Naive thymus-derived CD4-positive, alpha-beta T cell (primary cell): ENCODE measurements around the gene FOXA3. TPM values are rescaled to one million over a fixed set of nuclear protein-coding genes. Genes with fewer than 3 reads are reported as not detected.

Experiments
- ATAC-seq: fragments of 150-1000 bp; cut with Tn5 transposase; 2 replicates; pipeline ENCODE4 v1.10.0; 2021; ENCODE audit warnings: mild to moderate bottlenecking, moderate library complexity
- CTCF ChIA-PET: fragments of 350-600 bp; sonication (Branson Sonifier 250); formaldehyde crosslinking; loops from one replicate; lab custom pipeline; 2021; ENCODE audit warnings: antibody characterized with exemption; lab: Charles Lee
- POLR2A ChIA-PET: fragments of 350-600 bp; sonication (Branson Sonifier 250); formaldehyde crosslinking; loops from one replicate; lab custom pipeline; 2021; ENCODE audit warnings: antibody characterized with exemption, inconsistent platforms; lab: Charles Lee
- DNase-seq, 9 donors: peaks; one replicate each; pipeline versions ENCODE4 v3.0.0 to v3.0.0-alpha.2; 2020 to 2022; ENCODE audit warnings: mixed read lengths in 1 of 9
- H3K27ac ChIP-seq: one replicate; pipeline ENCODE4 v1.7.0; 2013; ENCODE audit warnings: mild to moderate bottlenecking, low read depth, low read length, moderate library complexity
- H3K27me3 ChIP-seq, 2 donors: one replicate each; pipeline ENCODE4 v1.7.0; 2013; ENCODE audit warnings: low read length in 2 of 2, mild to moderate bottlenecking in 2 of 2, moderate library complexity in 2 of 2; ENCODE audit not compliant: control insufficient read depth in 2 of 2, insufficient read depth in 2 of 2
- H3K36me3 ChIP-seq, 3 experiments: 1 replicate in 2 of 3; 2 replicates in 1 of 3; pipeline ENCODE4 v1.7.0; 2013; ENCODE audit warnings: low read length in 3 of 3, mild to moderate bottlenecking in 3 of 3, moderate library complexity in 1 of 3; ENCODE audit not compliant: insufficient read depth in 3 of 3, control insufficient read depth in 2 of 3
- H3K4me1 ChIP-seq, 2 donors: one replicate each; pipeline ENCODE4 v1.7.0; 2013; ENCODE audit warnings: low read length in 2 of 2, mild to moderate bottlenecking in 2 of 2, moderate library complexity in 1 of 2; ENCODE audit not compliant: control insufficient read depth in 2 of 2, insufficient read depth in 2 of 2
- H3K4me3 ChIP-seq: 2 replicates; pipeline ENCODE4 v1.7.0; 2013; ENCODE audit warnings: mild to moderate bottlenecking, low read length
- H3K9me3 ChIP-seq, 3 experiments: 1 replicate in 2 of 3; 2 replicates in 1 of 3; pipeline ENCODE4 v1.7.0; 2013; ENCODE audit warnings: low read length in 3 of 3; ENCODE audit not compliant: control insufficient read depth in 2 of 3
- H3K27ac Mint-ChIP-seq, 9 donors: one replicate each; pipeline ENCODE4 v1.8.0; 2020 to 2022; ENCODE audit warnings: mixed read lengths in 9 of 9, mild to moderate bottlenecking in 8 of 9, moderate library complexity in 5 of 9, inconsistent platforms in 2 of 9
- H3K27me3 Mint-ChIP-seq, 5 donors: one replicate each; pipeline ENCODE4 v1.8.0; 2021 to 2022; ENCODE audit warnings: mixed read lengths in 5 of 5, mild to moderate bottlenecking in 1 of 5
- H3K36me3 Mint-ChIP-seq, 5 donors: one replicate each; pipeline ENCODE4 v1.8.0; 2020 to 2022; ENCODE audit warnings: mixed read lengths in 5 of 5, mild to moderate bottlenecking in 3 of 5, inconsistent platforms in 1 of 5
- H3K4me1 Mint-ChIP-seq, 7 donors: one replicate each; pipeline ENCODE4 v1.8.0; 2020 to 2022; ENCODE audit warnings: mixed read lengths in 7 of 7, mild to moderate bottlenecking in 3 of 7, inconsistent platforms in 1 of 7
- H3K4me3 Mint-ChIP-seq, 10 donors: one replicate each; pipeline ENCODE4 v1.8.0; 2020 to 2022; ENCODE audit warnings: mild to moderate bottlenecking in 10 of 10, mixed read lengths in 10 of 10, moderate library complexity in 6 of 10, inconsistent platforms in 2 of 10
- H3K9me3 Mint-ChIP-seq, 11 donors: one replicate each; pipeline ENCODE4 v1.8.0; 2020 to 2022; ENCODE audit warnings: mixed read lengths in 11 of 11, mild to moderate bottlenecking in 4 of 11, inconsistent platforms in 1 of 11, moderate library complexity in 1 of 11
- intact Hi-C, 2 donors: fragments of 100-400 bp; cut with micrococcal nuclease; formaldehyde crosslinking; loops; one replicate each; pipeline ENCODE4 v1.15.1; 2023
- polyA plus RNA-seq, 2 donors: library from polyadenylated mRNA; unstranded; fragments of 300-500 nt; fragmentation: Illumina TruSeq; gene quantifications; one replicate each; pipeline ENCODE4 v1.2.3, GENCODE V29; 2021
- total RNA-seq, 6 experiments: library from RNA in 5 of 6; stranded (reverse) in 5 of 6; gene quantifications; 1 replicate in 5 of 6; 2 replicates in 1 of 6; pipeline ENCODE4 v1.2.3 and lab custom pipeline; 2021 to 2026

FOXA3 gene
- total and polyA plus RNA-seq, 7 experiments from 2014 or later, result not detected

- H3K4me3 Mint-ChIP-seq, result peak overlapping the region in 5 of 10 donors; percentile 16 to 54 (median 45)
- H3K27ac ChIP-seq, result no peak overlapping the region
- H3K36me3 Mint-ChIP-seq, result peaks cover 0 to 8% (median 3%) of the 10 kb centered on the region in 5 donors
- H3K4me3 ChIP-seq, result no peak overlapping the region
- H3K27me3 ChIP-seq, result no peaks in the 10 kb centered on the region
- ChIA-PET CTCF (interaction anchor here (0.6 to 2.4 kb wide), 10 partner anchors 9 to 192 kb away, joined by 3 to 12 read pairs (median 5); partner anchors contain the start of genes IRF2BP1, SIX5 and SYMPK), POLR2A (interaction anchor here (1.2 kb wide), 1 partner anchor 48 kb away, joined by 5 read pairs; the partner anchor contains the start of gene SIX5)
- H3K36me3 ChIP-seq, result peaks cover 0 to 28% (median 0%) of the 10 kb centered on the region in 3 experiments
- peak overlapping the region in 7 of 9 donors; percentile 25 to 93 (median 42) for H3K27ac Mint-ChIP-seq
- peaks cover 0 to 4% of the 10 kb centered on the region in 2 donors for H3K4me1 ChIP-seq
- peaks cover 0 to 7% (median 5%) of the 10 kb centered on the region in 7 donors for H3K4me1 Mint-ChIP-seq
- peak; percentile 88 to 96 (median 93) for DNase-seq
- intact Hi-C loops, result loop anchor here (1.0 to 5.0 kb wide), 7 partner anchors 38 to 199 kb away; partner anchors contain the start of genes SYMPK (in 2 of the 2), FOXA3 (in 1 of the 2) and MYPOP (in 1 of the 2)
- no peaks in the 10 kb centered on the region for H3K9me3 Mint-ChIP-seq
- H3K27me3 Mint-ChIP-seq, result peaks cover 0 to 20% (median 17%) of the 10 kb centered on the region in 5 donors
- ATAC-seq, result peak; percentile 100
- no peaks in the 10 kb centered on the region for H3K9me3 ChIP-seq
Observed at GRCh38 chr19:45817010-45817724, 47.0 kb upstream of the FOXA3 start.

- Histone ChIP-seq H3K36me3 (peaks cover 0 to 34% (median 0%) of the 10 kb centered on the region in 3 experiments), H3K4me1 (peaks cover 0 to 4% of the 10 kb centered on the region in 2 donors), H3K9me3 (no peaks in the 10 kb centered on the region), H3K27ac (no peak overlapping the region), H3K27me3 (no peaks in the 10 kb centered on the region), H3K4me3 (no peak overlapping the region)
- Mint-ChIP-seq H3K4me3 (no peak overlapping the region), H3K27ac (no peak overlapping the region), H3K27me3 (peaks cover 0 to 16% (median 12%) of the 10 kb centered on the region in 5 donors), H3K4me1 (peaks cover 0 to 7% (median 5%) of the 10 kb centered on the region in 7 donors), H3K36me3 (peaks cover 0 to 8% (median 3%) of the 10 kb centered on the region in 5 donors), H3K9me3 (no peaks in the 10 kb centered on the region)
- ATAC-seq (no peak), DNase-seq (no peak)
- POLR2A ChIA-PET, result no interaction called here
- intact Hi-C loops, result loop anchor here (1.0 to 5.0 kb wide), 7 partner anchors 39 to 198 kb away; partner anchors contain the start of genes SYMPK (in 2 of the 2), FOXA3 (in 1 of the 2) and MYPOP (in 1 of the 2)
- CTCF ChIA-PET, result interaction anchor here (1.2 to 2.4 kb wide), 7 partner anchors 10 to 192 kb away, joined by 3 to 12 read pairs (median 6); partner anchors contain the start of genes IRF2BP1 and SIX5
Observed at GRCh38 chr19:45817725-45818301, 46.3 kb upstream of the FOXA3 start.

- H3K4me3 Mint-ChIP-seq, result no peak overlapping the region
- intact Hi-C loops, result loop anchor here in 1 of 2 donors (5.0 kb wide), 1 partner anchor 43 kb away; the partner anchor contains the start of genes FOXA3 and SYMPK
- Histone ChIP-seq H3K9me3 (no peaks in the 10 kb centered on the region), H3K4me1 (peaks cover 0 to 4% of the 10 kb centered on the region in 2 donors), H3K36me3 (peaks cover 0 to 54% (median 1%) of the 10 kb centered on the region in 3 experiments), H3K27me3 (no peaks in the 10 kb centered on the region), H3K27ac (no peak overlapping the region), H3K4me3 (no peak overlapping the region)
- ChIA-PET POLR2A (no interaction called here), CTCF (interaction anchor here (0.6 kb wide), 1 partner anchor 116 kb away, joined by 3 read pairs; no protein-coding TSS in a partner anchor)
- no peaks in the 10 kb centered on the region for H3K9me3 Mint-ChIP-seq
- peaks cover 0 to 12% (median 9%) of the 10 kb centered on the region in 7 donors for H3K4me1 Mint-ChIP-seq
- ATAC-seq (no peak), DNase-seq (no peak)
- no peaks in the 10 kb centered on the region for H3K27me3 Mint-ChIP-seq
- peak overlapping the region in 1 of 9 donors; percentile 42 for H3K27ac Mint-ChIP-seq
- H3K36me3 Mint-ChIP-seq, result peaks cover 0 to 10% (median 7%) of the 10 kb centered on the region in 5 donors
Observed at GRCh38 chr19:45819769-45820168, 44.4 kb upstream of the FOXA3 start.

- no peaks in the 10 kb centered on the region for H3K9me3 ChIP-seq
- Mint-ChIP-seq H3K27me3 (no peaks in the 10 kb centered on the region), H3K27ac (peak overlapping the region in 2 of 9 donors; percentile 12 to 36), H3K9me3 (no peaks in the 10 kb centered on the region), H3K4me3 (no peak overlapping the region), H3K4me1 (peaks cover 0 to 12% (median 9%) of the 10 kb centered on the region in 7 donors), H3K36me3 (peaks cover 0 to 11% (median 7%) of the 10 kb centered on the region in 5 donors)
- no peak overlapping the region for H3K4me3 ChIP-seq
- H3K27me3 ChIP-seq, result no peaks in the 10 kb centered on the region
- intact Hi-C loops, result no loop called here
- POLR2A ChIA-PET, result no interaction called here
- DNase-seq (no peak), ATAC-seq (no peak)
- H3K36me3 ChIP-seq, result peaks cover 0 to 62% (median 6%) of the 10 kb centered on the region in 3 experiments
- H3K27ac ChIP-seq, result no peak overlapping the region
- CTCF ChIA-PET, result interaction anchor here (0.5 kb wide), 1 partner anchor 460 kb away, joined by 3 read pairs; no protein-coding TSS in a partner anchor
- peaks cover 0 to 4% of the 10 kb centered on the region in 2 donors for H3K4me1 ChIP-seq
Observed at GRCh38 chr19:45820413-45821102, 43.6 kb upstream of the FOXA3 start.

- POLR2A ChIA-PET, result no interaction called here
- peaks cover 0 to 67% (median 6%) of the 10 kb centered on the region in 3 experiments for H3K36me3 ChIP-seq
- H3K27ac Mint-ChIP-seq, result peak overlapping the region in 1 of 9 donors; percentile 62
Observed at GRCh38 chr19:45821103-45821521, 43.0 kb upstream of the FOXA3 start.

GRCh38 chr19:45821570-45821969 lies 42.6 kb upstream of the FOXA3 start:
- Mint-ChIP-seq H3K9me3 (no peaks in the 10 kb centered on the region), H3K27me3 (no peaks in the 10 kb centered on the region), H3K4me3 (no peak overlapping the region), H3K4me1 (peaks cover 0 to 12% (median 9%) of the 10 kb centered on the region in 7 donors), H3K27ac (no peak overlapping the region), H3K36me3 (peaks cover 0 to 13% (median 9%) of the 10 kb centered on the region in 5 donors)
- H3K27me3 ChIP-seq, result no peaks in the 10 kb centered on the region
- no peak overlapping the region for H3K4me3 ChIP-seq
- DNase-seq (no peak), ATAC-seq (no peak)
- ChIA-PET POLR2A (no interaction called here), CTCF (no interaction called here)
- no peak overlapping the region for H3K27ac ChIP-seq
- no peaks in the 10 kb centered on the region for H3K9me3 ChIP-seq
- intact Hi-C loops, result no loop called here
- no peaks in the 10 kb centered on the region for H3K4me1 ChIP-seq
- peaks cover 0 to 72% (median 9%) of the 10 kb centered on the region in 3 experiments for H3K36me3 ChIP-seq

More at GRCh38 chr19:45821103-45821521, 43.0 kb upstream of the FOXA3 start:
- no peaks in the 10 kb centered on the region for H3K9me3 Mint-ChIP-seq
- DNase-seq (no peak), ATAC-seq (no peak)
- CTCF ChIA-PET, result no interaction called here
- intact Hi-C loops, result no loop called here
- H3K4me1 Mint-ChIP-seq, result peaks cover 0 to 12% (median 9%) of the 10 kb centered on the region in 7 donors
- Histone ChIP-seq H3K4me3 (no peak overlapping the region), H3K27ac (no peak overlapping the region), H3K27me3 (no peaks in the 10 kb centered on the region), H3K9me3 (no peaks in the 10 kb centered on the region), H3K4me1 (no peaks in the 10 kb centered on the region)
- H3K4me3 Mint-ChIP-seq, result no peak overlapping the region
- peaks cover 0 to 13% (median 9%) of the 10 kb centered on the region in 5 donors for H3K36me3 Mint-ChIP-seq
- no peaks in the 10 kb centered on the region for H3K27me3 Mint-ChIP-seq
